ENCODE data around the gene UBE2E2.

GRCh38 chr3:23288286-23288685, 85.2 kb downstream of the UBE2E2 start:
- TF ChIP-seq EP300 (IDR thresholded peaks at IDR 0.05) (no peak), POLR2A (IDR thresholded peaks at IDR 0.05) (no peak), CTCF (IDR thresholded peaks at IDR 0.05) (no peak)

Measured in ovary (tissue), 3 donors.